Measurements from ENCODE around the gene EID2B.
A peak's percentile ranks its signal among the peaks of the same experiment; 100 is the strongest.

EID2B gene

GRCh38 chr19:39525205-39525604 is 7.4 kb downstream of the EID2B start:
- no peak for DNase-seq

GRCh38 chr19:39524495-39524894 is 8.2 kb downstream of the EID2B start:
- DNase-seq, result no peak

GRCh38 chr19:39520541-39521484 is 11.8 kb downstream of the EID2B start:
- DNase-seq, result no peak

GRCh38 chr19:39518975-39519374 is 13.7 kb downstream of the EID2B start:
- DNase-seq, result no peak

GRCh38 chr19:39518458-39518857 is 14.2 kb downstream of the EID2B start:
- no peak for DNase-seq

- no peak for DNase-seq
Observed at GRCh38 chr19:39517432-39517831, 15.2 kb downstream of the EID2B start.

GRCh38 chr19:39516270-39516669 is 16.4 kb downstream of the EID2B start:
- no peak for DNase-seq

- no peak for DNase-seq
Observed at GRCh38 chr19:39515551-39516191, 17.0 kb downstream of the EID2B start.

GRCh38 chr19:39514840-39515550 is 17.7 kb downstream of the EID2B start, which contains the start of gene SELENOV:
Gene SELENOV (plus strand): TSS chr19:39515139. CDS start chr19:39515213, 74 bp downstream.
- DNase-seq, result no peak

GRCh38 chr19:39512988-39513387 is 19.7 kb downstream of the EID2B start:
- no peak for DNase-seq

- DNase-seq, result no peak
Observed at GRCh38 chr19:39509233-39509632, 23.4 kb downstream of the EID2B start.

GRCh38 chr19:39508629-39509028 is 24.0 kb downstream of the EID2B start:
- no peak for DNase-seq

GRCh38 chr19:39507715-39508364 is 24.8 kb downstream of the EID2B start:
- no peak for DNase-seq

- no peak for DNase-seq
Observed at GRCh38 chr19:39506944-39507714, 25.5 kb downstream of the EID2B start.

- no peak for DNase-seq
Observed at GRCh38 chr19:39506598-39506943, 26.1 kb downstream of the EID2B start.

GRCh38 chr19:39502640-39503417 is 29.8 kb downstream of the EID2B start:
- DNase-seq, result peak; percentile 13

GRCh38 chr19:39501340-39501739 is 31.3 kb downstream of the EID2B start:
- DNase-seq, result no peak

GRCh38 chr19:39500543-39500942 is 32.1 kb downstream of the EID2B start:
- DNase-seq, result no peak

GRCh38 chr19:39499932-39500331 is 32.7 kb downstream of the EID2B start:
- no peak for DNase-seq

- peak; percentile 71 for DNase-seq
Observed at GRCh38 chr19:39498798-39499642, 33.6 kb downstream of the EID2B start, which contains the start of gene DLL3. Gene DLL3 (plus strand): TSS chr19:39498947. CDS start chr19:39498975, 28 bp downstream.

Data from NCI-H1092 treated with DMSO at 0.1 percent for 48 hours (cell line).